GM21737 (cell line): ENCODE data around the gene AP4B1.

Experiments used
- ATAC-seq: cut with Tn5 transposase; IDR thresholded peaks from one replicate; pipeline ENCODE4 v1.9.1; 2021; ENCODE audit warnings: mild to moderate bottlenecking, moderate library complexity; ENCODE audit not compliant: unreplicated experiment

Gene AP4B1

DNA sequence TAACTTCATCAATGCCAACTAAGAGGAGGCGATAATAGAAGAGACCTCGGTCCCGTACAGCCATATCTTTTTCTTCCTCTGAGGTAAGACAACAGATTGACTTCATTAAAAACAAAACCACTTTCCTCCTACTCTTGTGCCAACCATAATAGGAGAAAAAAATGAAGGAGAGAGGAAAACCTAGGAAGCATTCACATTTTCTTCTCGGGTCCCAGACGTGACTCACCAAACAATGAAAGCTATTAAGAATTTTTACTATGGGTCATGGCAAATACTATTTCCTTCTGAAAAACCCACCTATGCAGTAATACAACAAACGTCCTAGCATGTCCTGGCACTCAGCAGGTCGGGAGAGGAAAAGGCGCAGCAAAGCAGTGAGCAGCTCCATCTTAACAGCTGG lies 8.6 kb downstream of the AP4B1 start:
- ATAC-seq: no peak

DNA sequence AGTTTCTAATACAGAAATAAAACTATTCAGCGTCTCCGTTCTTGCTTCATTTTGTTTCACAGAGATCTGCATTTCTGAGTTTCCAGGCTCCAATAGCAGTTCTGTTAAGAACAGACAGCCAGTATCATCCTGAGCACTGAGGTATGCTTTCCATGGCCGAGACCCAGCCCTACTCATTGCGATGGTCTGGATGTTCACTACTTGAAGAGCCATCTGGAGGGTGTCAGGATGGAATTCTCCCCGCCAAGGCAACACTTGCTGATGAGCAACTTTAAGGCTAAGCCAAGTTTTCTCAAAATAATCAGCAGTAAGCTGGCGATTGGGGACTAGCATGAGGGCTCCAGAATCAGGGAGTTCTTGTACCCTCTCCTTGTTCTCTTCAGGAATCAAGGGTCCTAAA lies 9.5 kb downstream of the AP4B1 start:
- no peak for ATAC-seq

- ATAC-seq: no peak
These were observed 11.3 kb downstream of the AP4B1 start for GRCh38 chr1:113893267-113893666.

DNA sequence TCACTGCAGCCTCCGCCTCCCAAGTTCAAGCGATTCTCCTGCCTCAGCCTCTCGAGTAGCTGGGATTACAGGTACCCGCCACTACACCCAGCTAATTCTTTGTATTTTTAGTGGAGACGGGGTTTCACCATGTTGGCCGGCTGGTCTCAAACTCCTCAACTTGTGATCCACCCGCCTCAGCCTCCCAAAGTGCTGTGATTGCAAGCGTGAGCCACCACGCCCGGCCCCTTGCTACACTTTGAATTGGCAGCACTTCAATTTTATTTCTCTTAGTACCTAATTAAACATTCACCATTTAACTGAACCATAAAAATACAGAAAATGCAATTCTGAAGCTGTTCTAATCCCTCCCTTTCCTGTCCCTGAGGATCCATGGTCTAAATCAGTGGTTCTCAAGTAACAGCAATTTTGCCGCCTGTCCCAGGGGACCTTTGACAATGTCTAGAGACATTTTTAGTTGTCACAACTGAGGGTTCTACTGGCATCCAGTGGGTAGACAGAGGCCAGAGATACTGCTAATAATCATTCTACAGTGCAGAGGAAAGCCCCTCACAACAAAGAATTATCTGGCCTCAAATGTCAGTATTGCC lies 12.9 kb downstream of the AP4B1 start:
- no peak for ATAC-seq

DNA sequence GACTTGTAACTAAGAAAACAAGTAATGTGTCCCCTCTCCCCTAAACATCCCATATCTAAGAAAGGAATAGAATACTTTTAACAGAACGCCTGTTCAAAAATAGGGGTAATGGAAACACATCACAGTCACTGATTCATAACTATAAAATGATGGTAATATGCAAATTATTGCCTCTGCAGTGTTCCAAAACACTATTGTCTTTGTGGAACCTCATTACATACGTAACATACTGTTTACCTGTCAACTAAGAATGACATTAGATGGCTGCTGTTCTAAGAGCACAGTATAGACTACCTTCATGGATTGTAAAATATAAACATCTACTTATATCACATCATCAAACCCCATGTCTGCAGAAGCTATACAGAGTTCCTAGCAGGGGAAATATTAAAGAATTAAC lies 13.8 kb downstream of the AP4B1 start:
- ATAC-seq: no peak

GRCh38 chr1:113887402-113888175 lies 17.0 kb downstream of the AP4B1 start, which contains the start of gene BCL2L15:
BCL2L15 (minus strand) TSS chr1:113887581; CDS start chr1:113887375, 206 bp downstream.
- no peak for ATAC-seq

DNA sequence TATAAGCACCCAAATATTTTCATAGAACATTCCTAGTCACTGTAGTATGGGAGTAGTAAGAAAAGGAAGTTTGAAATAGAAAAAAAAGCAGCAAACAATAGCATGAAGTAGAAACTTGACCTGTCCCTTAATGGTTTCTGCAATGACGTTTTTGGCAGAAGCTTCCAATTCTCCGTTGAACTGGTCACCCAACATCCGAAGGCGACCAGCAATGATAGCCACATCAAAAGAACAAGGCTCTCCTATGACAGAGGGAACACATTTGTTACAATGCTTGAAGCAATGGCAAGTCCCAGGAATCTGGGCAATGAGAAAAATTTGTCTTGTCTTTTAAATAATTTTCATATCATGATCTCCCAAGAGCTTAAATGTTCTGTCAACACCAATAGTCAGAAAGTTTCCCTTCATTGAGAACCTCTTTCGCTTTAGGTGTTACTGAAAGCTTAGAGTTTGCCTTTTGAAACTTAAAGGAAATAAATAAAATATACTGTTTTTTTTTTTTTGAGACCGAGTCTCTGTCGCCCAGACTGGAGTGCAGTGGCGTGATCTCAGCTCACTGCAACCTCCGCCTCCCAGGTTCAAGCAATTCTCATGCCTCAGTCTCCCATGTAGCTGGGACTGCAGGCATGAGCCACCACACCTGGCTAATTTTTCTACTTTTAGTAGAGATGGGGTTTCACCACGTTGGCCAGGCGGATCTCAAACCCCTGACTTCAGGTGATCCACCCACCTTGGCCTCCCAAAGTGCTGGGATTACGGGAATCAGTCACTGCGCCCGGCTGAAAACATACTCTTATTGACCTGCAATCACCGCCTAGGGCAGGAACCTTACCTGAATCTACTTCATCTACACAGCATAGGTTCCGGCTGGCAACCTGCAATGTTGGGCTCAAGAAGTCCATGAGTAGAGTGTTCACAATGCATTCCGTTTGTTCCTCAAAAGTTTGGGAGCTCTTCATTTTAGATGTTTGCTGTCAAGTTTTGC lies 17.9 kb downstream of the AP4B1 start:
- ATAC-seq: no peak

DNA sequence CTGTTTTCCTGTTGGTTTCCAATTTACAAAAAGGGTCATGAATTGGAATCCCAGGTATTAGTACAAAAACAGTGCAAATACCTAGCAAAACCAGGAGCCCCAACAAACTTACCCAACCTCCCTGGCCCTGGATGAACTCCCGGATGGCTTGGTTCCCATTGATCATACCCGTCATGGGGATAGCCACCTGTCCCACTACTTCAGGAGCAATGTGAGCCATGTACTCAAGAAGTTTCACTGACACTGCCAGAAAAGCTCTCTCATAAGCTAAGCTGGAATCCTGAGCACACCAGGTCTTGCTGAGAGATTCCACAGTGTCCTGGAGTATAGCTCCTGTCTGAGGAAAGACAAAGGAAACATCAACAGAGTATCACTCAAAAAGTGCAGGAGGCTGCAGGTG lies 22.9 kb downstream of the AP4B1 start:
- no peak for ATAC-seq

DNA sequence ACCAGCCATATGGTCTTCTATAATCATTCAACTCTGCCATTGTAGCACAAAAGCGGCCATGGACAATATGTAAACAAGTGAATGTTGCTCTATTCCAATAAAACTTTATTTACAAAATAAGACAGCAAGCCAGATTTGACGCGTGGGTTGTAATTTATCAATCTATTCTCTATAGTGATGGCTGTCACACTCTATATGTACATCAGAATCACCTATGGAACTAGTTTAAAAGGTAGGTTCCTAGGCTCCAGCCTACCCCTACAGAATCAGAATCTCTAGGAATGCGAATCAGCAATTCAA lies 24.9 kb downstream of the AP4B1 start:
- no peak for ATAC-seq

- ATAC-seq: no peak
These were observed 28.4 kb downstream of the AP4B1 start for GRCh38 chr1:113876176-113876575.

- ATAC-seq: peak; percentile 34
These were observed 28.9 kb downstream of the AP4B1 start for GRCh38 chr1:113875714-113876113.

- ATAC-seq: no peak
These were observed 30.4 kb downstream of the AP4B1 start for GRCh38 chr1:113874012-113874879.

DNA sequence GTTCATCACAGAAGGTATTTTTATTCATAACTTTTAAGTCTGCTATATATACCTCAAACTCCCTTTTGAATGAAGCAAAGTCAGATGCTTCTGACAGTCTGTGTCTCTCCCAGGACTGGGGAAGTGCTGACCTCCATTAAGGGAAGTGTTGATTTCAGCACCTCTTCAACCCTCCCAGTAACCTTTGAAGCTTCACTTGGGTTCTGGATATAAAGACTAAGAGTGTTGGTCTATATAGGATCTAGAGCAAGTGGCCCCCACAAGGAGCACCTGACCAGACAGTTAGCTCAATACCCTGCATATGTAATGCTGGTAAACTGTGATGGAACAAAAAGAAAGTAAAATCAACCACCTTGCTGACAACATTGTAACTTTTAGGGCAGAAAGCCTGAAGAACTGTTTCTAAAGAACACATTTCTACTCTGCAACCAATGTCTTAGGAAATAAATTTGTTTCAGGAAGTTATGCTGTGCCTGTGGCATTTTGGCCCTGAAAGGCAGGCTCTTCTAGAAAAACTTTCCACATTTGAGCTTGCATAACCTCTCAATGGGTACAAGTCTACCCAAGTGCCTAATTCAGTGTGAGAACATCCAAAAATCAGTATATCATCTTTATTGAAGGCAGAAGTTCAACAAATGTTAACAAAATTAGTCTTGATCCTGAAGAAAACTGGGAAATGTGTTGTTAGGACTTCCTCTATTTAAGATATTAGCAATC lies 32.2 kb downstream of the AP4B1 start:
- peak; percentile 7 for ATAC-seq

DNA sequence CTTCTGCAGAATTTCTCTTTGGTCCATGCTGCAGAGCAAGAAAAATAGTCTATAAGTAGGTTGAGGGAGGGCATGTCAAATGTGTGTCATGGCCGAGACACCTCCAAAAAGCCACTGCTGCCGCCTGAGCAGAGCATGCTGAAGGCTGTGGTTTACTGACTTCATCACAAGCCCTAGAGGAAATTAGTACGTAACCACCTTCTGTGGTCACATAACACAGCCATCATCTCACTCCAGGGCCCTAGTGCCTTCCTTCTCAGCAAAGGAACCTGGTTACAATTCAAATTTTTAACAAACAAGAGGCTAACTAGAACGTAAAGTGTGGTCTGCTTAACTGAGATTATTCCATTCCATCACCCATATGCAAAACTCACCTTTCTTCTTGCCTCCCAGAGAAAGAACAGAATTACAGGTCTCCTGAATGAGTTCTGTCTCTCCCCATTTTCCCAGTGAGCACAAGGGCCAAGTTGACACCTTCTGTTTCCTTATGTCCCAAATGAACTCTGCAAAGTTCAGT lies 32.9 kb downstream of the AP4B1 start, which contains the start of gene PTPN22:
Gene PTPN22, minus strand, starts transcription at position 116 of the 517 bp plus-strand sequence.
- ATAC-seq: peak; percentile 84

DNA sequence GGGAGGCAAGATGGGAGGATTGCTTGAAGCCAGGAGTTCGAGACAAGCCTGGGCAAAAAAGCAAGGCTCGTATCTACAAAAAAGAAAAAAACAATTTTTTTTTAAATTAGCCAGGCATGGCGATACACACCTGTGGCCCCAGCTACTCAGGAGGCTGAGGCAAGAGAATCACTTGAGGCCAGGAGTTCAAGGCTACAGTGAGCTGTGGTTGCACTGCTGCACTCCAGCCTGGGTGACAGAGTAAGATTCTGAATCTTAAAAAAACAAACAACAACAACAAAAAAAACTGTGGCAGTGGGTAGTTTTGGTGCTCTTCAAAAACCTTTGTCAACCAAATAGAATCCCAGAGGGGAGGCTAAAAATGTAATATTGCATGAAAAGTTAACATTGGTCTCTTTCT lies 33.8 kb downstream of the AP4B1 start:
- ATAC-seq: no peak

GRCh38 chr1:113868387-113869083 lies 36.1 kb downstream of the AP4B1 start:
- no peak for ATAC-seq

DNA sequence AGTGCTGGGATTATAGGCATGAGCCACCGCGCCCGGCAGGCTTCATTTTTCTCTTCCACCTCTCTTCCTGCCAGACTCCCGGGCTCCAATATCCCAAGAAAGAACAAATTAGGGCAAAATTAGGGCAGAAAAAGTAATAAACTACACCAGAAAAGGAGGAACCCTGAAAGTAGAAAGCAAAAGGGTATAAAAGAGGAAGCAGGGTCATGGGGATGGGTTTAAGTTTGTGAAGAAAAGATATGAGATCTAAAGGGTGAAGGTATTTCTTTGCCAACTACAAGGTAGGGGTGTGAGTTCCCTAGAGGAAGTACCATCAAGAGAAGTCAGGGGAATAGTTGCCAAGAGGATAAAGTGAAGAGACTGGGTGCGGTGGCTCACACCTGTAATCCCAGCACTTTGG lies 43.0 kb downstream of the AP4B1 start:
- no peak for ATAC-seq

DNA sequence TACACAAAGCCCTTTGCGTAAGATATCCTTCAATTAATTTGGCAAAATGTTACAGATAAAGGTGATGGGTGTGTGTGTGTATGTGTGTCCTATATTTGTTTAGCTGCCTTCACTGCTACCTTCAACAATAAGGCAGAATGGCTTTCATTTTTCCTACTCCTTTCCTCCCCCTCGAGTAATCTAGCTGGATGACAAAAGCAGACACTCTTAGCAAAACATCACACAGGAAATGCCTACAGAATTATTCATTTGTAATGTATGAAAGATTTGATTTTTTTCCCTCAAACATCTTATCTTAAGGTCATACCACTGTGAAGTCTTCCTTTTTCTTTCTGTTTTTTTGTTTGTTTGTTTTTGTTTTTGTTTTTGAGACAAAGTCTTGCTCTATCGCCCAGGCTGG lies 43.7 kb downstream of the AP4B1 start:
- ATAC-seq: no peak
